Pons (tissue), 1 donor: ENCODE results near the gene ZNF608.

Source experiments
- DNase-seq: peaks from one replicate; pipeline ENCODE4 v3.0.0-alpha.2; 2016; ENCODE audit warnings: low spot score

ZNF608 gene

GRCh38 chr5:124714910-124715309, 31.5 kb downstream of the ZNF608 start:
- no peak for DNase-seq

GRCh38 chr5:124713595-124713994, 32.8 kb downstream of the ZNF608 start:
- DNase-seq = no peak

- no peak for DNase-seq
Measured at GRCh38 chr5:124712731-124713305, 33.6 kb downstream of the ZNF608 start.

- DNase-seq = no peak
Measured at GRCh38 chr5:124708086-124708485, 38.4 kb downstream of the ZNF608 start.

- no peak for DNase-seq
Measured at GRCh38 chr5:124707520-124707919, 38.9 kb downstream of the ZNF608 start.

GRCh38 chr5:124706729-124707361, 39.6 kb downstream of the ZNF608 start:
- DNase-seq = no peak

GRCh38 chr5:124706051-124706450, 40.4 kb downstream of the ZNF608 start:
- DNase-seq = no peak

- DNase-seq = no peak
Measured at GRCh38 chr5:124705577-124705976, 40.9 kb downstream of the ZNF608 start.

GRCh38 chr5:124704594-124705284, 41.7 kb downstream of the ZNF608 start:
- DNase-seq = no peak

- DNase-seq = no peak
Measured at GRCh38 chr5:124703995-124704394, 42.4 kb downstream of the ZNF608 start.

- peak; percentile 39 for DNase-seq
Measured at GRCh38 chr5:124702525-124702924, 43.9 kb downstream of the ZNF608 start.

GRCh38 chr5:124701873-124702425, 44.5 kb downstream of the ZNF608 start:
- no peak for DNase-seq

GRCh38 chr5:124701016-124701415, 45.4 kb downstream of the ZNF608 start:
- no peak for DNase-seq

- DNase-seq = no peak
Measured at GRCh38 chr5:124700333-124700732, 46.1 kb downstream of the ZNF608 start.

GRCh38 chr5:124698770-124699169, 47.7 kb downstream of the ZNF608 start:
- DNase-seq = no peak

- DNase-seq = peak; percentile 72
Measured at GRCh38 chr5:124697933-124698591, 48.4 kb downstream of the ZNF608 start.

- no peak for DNase-seq
Measured at GRCh38 chr5:124697501-124697900, 48.9 kb downstream of the ZNF608 start.

GRCh38 chr5:124696898-124697297, 49.5 kb downstream of the ZNF608 start:
- no peak for DNase-seq
